ENCODE data around the gene SEMA5B.

Gene SEMA5B

DNA sequence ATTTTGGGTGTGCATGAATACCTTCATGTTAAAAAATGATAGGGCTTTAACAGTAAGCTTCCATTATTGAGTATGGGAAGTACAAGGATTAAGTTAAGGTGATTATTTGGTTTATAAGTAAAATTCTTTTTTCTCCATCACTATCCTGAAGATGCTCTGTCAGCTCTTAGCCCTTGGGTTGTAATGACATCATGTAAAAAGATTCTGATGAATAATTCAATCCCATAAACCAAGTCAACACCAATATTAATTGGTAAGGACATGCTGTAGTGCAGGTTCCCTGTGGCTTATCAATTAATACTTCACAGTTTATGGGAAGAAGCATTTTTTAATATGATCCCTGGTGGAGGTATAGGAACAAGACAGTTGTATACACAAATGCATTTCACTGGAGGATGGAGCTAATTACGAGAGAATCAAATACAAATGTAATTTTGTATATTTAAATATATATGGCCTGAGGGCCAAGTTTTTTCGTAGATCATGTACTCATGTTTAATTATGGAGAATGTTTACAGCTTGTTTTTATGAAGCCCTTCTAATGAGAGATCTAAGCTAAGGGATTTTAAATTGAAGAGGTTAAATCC is 145.1 kb downstream of the SEMA5B start:
- DNase-seq: no peak

DNA sequence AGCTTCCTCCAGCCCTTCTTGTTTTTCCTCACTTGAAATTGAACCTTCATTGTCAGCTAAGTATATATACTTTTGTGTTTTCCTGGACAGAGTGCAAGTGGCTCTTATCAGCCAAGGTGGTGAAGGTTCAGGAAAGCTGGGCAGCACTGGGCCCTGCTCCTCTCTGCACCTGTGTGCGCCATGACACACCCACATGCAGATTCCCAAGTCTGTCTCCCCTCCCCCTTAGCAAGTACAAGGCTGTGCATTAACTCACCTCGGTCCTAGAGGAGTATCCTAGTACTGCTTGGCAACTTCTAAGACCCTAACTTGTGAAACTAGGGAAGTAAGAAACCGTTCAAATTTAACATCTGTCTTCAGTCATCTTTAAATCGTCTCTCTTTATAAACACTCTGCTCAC is 146.9 kb downstream of the SEMA5B start:
- DNase-seq: no peak

DNA sequence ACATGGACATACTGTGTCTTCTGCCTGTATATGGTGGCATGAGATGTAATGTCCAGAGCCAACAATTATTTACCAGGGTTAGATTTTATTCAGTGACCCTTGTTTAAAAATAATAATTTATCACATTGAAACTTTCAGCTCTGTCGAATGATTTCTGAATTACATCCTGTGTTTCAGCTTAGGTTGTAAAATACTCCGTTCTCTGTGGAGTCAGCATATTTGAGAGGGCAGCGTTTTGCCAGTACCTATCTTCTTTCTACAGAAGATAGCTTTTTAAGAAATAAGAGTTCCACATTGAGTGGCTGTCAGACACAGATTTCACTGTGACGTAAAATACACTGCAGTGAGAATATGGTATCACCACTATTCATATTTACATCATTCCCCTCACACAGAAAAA is 147.4 kb downstream of the SEMA5B start:
- DNase-seq: no peak

DNA sequence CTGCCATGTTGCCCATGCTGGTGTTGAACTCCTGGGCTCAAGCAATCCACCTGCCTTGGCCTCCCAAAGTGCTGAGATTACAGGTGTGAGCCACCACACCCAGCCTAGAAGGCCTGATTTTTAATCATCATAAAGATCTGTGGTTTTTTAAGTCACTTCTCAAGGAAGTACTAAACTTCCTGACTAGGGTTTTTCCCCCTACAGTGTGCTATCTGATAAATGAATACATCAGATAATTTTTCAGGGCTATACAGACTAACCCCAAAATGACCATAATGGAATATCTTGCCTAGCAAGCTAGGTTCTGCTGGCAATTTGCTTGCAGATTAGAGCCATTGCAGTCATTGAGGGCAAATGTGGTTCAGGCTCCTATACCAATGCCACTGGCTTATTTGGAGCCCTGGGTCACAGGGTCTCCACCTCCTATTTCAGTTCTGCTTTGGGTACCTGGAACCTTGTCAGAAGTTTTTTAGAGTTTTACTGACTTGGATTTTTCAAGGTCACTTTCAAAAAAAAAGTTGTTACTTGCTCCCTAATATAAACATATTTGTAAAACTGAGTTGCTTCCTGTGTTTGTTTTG is 151.9 kb downstream of the SEMA5B start:
- no peak for DNase-seq

DNA sequence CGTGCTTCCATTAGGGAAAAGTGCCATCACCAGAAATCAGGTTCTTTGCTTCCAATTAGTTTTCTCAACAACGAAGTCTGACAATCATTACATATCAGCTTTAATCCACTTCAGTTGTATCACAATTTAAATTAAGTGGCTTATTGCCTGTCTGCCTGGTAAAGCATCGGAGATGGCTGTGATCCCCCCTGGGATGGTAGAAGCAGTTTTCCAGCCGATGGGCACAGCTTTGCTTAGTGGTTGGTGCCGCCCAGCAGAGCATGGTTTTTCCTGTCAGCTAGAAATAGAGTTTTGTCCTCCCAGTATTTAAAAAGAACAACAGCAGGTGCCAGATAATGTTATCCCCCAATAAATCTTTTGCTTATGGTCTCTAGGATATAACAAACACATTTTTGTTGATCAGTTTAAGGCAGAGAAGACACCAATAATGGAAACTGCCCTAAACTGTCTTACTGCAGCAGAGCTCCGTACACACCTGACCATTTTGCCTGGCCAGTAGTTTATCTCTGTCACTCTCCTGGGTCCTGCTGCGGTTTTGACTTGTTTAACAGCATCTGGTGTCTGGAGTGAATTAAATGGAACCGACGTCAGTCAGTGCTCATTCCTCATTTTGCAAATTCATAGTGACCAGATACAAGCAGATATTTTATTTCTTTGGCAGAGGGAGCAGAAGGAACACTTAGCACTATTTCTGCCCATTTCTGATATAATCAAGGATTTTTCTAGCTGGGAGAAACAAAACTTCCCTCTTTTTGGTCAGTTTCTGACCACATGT is 153.6 kb downstream of the SEMA5B start:
- DNase-seq: no peak

DNA sequence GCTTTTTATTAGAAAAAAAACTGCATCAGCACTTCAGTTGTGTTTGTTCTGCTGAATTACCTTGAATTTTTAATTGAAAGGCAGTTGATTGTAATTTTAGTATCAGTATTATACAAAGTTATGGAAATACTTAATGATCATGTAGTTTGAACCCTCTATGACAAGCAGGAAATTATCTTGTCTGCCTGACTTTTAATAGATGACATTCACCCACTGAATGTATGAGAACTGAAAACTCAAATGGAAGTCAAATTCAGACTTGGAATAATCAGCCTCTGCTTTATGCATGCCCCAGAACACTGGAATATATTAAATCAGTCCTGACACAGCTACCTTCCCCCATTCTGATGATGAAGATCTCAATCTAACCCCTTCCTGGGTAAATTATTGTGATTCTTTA is 159.2 kb downstream of the SEMA5B start:
- DNase-seq: no peak

DNA sequence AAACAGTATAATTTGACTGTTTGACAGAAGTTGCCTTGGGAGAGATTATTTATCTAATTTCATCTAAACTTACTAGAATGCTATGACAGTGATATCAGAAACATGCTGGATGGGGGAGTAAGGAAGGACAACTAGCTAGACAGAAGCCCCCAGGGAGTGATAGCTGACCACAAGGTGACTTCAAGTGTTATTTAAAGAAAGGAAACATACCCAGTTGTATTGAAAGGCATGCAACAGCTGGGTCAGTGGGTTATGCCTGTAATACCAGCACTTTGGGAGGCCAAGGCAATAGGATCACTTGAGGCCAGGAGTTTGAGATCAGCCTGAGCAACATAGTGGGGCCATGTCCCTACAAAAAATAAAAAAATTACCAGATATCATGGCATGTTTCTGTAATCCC is 163.1 kb downstream of the SEMA5B start:
- no peak for DNase-seq

DNA sequence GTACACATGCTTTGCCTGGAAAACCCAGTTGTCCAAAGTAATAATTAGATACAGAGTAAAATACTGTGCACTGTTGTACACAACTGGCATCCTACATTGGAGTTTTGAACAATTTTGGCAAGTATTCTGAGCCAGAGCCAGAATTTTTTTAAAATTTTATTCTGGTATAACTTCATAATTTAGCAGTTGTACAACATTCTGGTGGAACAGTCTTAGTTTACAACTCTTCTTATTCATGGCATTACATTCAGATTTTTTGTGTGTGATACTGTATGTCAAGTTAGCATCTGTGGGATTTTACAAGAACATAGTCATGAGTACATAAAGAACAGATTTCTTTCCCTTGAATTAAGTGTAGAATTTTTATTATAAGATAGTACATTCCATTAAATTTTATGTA is 165.2 kb downstream of the SEMA5B start:
- no peak for DNase-seq
